Activated T-cell treated with anti-CD3 and anti-CD28 coated beads, Interleukin-2, amount 50 U/mL, for 48 hours (primary cell): ENCODE measurements around the gene P3H4.
"Not testable (repeated sequence)": the region's sequence is repeated elsewhere in the genome, so short reads cannot be mapped to it uniquely, and the experiment has no call there.

Experiments
- DNase-seq, 2 experiments: peaks; one replicate each; pipeline ENCODE4 v3.0.0-alpha.2; 2020

The P3H4 gene

GRCh38 chr17:41792845-41793783 is 18.6 kb downstream of the P3H4 start:
- no peak for DNase-seq

- no peak for DNase-seq
Observed at GRCh38 chr17:41787021-41787418, 24.7 kb downstream of the P3H4 start.

GRCh38 chr17:41786227-41787020 is 25.3 kb downstream of the P3H4 start, which contains the start of gene JUP:
TSS of gene JUP (minus strand) at chr17:41786711. CDS start at chr17:41771854, 14,857 bp downstream.
- DNase-seq = peak; percentile 97

DNA sequence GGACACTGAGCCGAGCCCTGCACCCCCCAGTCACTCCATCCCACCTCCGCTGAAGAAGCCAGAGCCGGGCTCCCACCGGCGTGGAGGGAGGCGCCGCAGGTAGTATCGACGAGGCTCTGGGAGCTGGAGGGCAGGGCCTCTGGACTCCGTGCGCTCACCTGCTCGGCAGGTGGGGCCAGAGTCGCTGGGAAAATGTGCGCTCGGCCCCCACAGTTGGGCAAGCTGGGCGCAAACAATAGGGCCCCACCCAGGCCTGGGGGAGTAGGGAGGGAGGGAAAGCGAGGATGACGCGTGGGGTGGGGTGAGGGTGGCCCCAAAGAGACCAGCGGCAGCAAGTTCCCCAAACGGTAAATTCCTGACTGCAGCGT is 25.9 kb downstream of the P3H4 start:
- DNase-seq = no peak

GRCh38 chr17:41785091-41785858 is 26.5 kb downstream of the P3H4 start:
- DNase-seq = no peak

DNA sequence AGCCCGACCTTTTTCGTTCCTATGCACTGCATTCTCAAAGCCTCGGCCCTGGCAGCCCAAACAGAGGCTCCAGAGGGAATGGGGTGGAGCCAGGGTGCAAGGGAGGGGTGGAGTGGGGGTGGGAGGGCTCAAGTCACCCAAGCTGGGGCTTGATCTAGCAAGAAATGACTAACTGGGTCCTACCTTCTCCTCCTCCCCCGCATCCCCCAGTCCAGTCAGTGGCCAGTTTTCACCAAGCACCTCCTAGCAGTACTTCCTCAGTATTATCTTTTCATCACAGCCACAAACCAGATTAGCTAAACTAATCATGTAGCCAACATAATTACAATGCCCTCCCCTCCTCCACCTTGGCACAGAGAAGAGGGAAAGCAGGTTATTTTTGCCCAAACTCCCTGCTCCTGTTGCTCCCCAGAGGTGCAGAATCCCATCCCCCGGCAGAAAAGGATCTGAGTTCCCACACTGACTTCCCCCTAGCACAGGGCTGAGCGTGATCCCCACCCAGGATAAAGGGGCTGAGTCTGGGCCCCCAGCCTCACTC is 27.5 kb downstream of the P3H4 start:
- DNase-seq = no peak

- no peak for DNase-seq
Observed at GRCh38 chr17:41782142-41782541, 29.6 kb downstream of the P3H4 start.

- DNase-seq = no peak
Observed at GRCh38 chr17:41781404-41782110, 30.2 kb downstream of the P3H4 start.

- no peak for DNase-seq
Observed at GRCh38 chr17:41779954-41780353, 31.8 kb downstream of the P3H4 start.

GRCh38 chr17:41777574-41778188 is 34.1 kb downstream of the P3H4 start:
- no peak for DNase-seq

GRCh38 chr17:41777157-41777573 is 34.6 kb downstream of the P3H4 start:
- DNase-seq = no peak

GRCh38 chr17:41776262-41776900 is 35.4 kb downstream of the P3H4 start:
- DNase-seq = not testable (repeated sequence)

GRCh38 chr17:41775394-41776226 is 36.1 kb downstream of the P3H4 start:
- DNase-seq = no peak

- no peak for DNase-seq
Observed at GRCh38 chr17:41773731-41774193, 38.0 kb downstream of the P3H4 start.

- DNase-seq = no peak
Observed at GRCh38 chr17:41773190-41773588, 38.6 kb downstream of the P3H4 start.

GRCh38 chr17:41772586-41773189 is 39.1 kb downstream of the P3H4 start:
- DNase-seq = no peak

DNA sequence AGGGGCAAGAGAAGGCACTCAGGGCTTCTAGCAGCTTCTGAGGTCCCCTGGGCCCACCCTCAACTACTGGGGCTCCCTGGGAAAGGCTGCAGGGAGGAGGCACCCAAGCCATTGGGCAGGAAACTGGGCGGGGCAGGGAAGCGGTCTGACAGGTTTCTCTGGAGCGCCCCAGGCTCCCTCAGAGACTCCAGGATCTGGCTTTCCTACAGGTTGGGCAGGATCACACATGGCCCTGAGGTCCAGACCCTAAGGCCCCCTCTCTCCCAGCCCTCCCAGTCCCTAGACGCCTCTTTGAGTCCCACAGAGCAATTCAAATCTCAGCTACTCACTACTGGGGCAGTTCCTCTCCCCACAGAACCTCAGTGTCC is 39.5 kb downstream of the P3H4 start:
- DNase-seq = no peak

GRCh38 chr17:41771389-41772206 is 40.2 kb downstream of the P3H4 start:
- no peak for DNase-seq

DNA sequence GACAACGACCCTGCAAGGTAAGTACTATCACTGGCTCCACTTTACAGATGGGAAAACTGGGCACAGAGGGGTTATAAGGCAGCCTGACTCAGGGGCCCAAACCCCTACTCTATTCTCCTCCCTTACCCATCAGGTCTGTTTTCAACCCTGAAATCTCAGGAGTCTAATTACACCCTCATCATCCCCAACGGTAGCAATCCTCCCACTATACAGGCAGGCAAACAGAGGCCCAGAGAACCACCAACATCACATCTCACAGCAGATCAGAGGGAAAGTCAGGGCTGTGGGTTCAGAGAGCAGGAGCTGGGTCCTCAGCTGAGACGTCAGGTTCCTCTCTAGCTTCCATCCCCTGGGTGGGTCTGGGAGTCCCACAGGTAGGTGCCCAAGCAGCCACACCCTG is 41.8 kb downstream of the P3H4 start:
- no peak for DNase-seq
